Prostate gland (tissue), 2 donors: ENCODE data around the gene MAP3K4. TPM values are rescaled to one million over a fixed set of nuclear protein-coding genes. Genes with fewer than 3 reads are reported as not detected.

ENCODE experiments used
- DNase-seq: peaks from one replicate; pipeline ENCODE4 v3.0.0-alpha.2; 2019; ENCODE audit warnings: low spot score
- H3K27ac ChIP-seq, 2 donors: fragments of 200-600 bp; sonication (generic); 2 replicates each; pipeline ENCODE4 v1.5.1; 2017 to 2019
- H3K27me3 ChIP-seq: fragments of 200-600 bp; sonication (generic); replicated peaks from 2 replicates; pipeline ENCODE4 v1.5.1; 2019; ENCODE audit not compliant: insufficient read depth
- H3K36me3 ChIP-seq, 2 donors: fragments of 200-600 bp; sonication (generic); 1 replicate in 1 of 2; 2 replicates in 1 of 2; pipeline versions ENCODE4 v1.5.1 to v1.8.1; 2017 to 2019
- H3K4me1 ChIP-seq: fragments of 200-600 bp; sonication (generic); replicated peaks from 2 replicates; pipeline ENCODE4 v1.5.1; 2019
- H3K4me3 ChIP-seq, 2 donors: fragments of 200-600 bp; sonication (generic); 2 replicates each; pipeline ENCODE4 v1.5.1; 2017 to 2019
- H3K9me3 ChIP-seq: fragments of 200-600 bp; sonication (generic); 2 replicates; pipeline ENCODE4 v1.5.1; 2017
- POLR2A ChIP-seq: fragments of 450-650 bp; IDR thresholded peaks from one replicate; pipeline ENCODE4 v1.6.1; 2016; ENCODE audit warnings: antibody characterized with exemption, mild to moderate bottlenecking
- POLR2AphosphoS5 ChIP-seq: sonication (generic); formaldehyde crosslinking; IDR thresholded peaks from one replicate; pipeline ENCODE4 v1.6.1; 2017; ENCODE audit warnings: antibody characterized with exemption
- WGBS: methylation state at CpG from one replicate; pipeline ENCODE4 v1.1.5; 2018; 5-methylcytosine and 5-hydroxymethylcytosine counted together
- intact Hi-C: fragments of 100-400 bp; cut with DNase I; formaldehyde crosslinking; loops from one replicate; pipeline ENCODE4 v1.14.2; 2022
- total RNA-seq, 2 donors: library from RNA; depleted of rRNA; stranded (reverse); fragments of >200 nt; gene quantifications; one replicate each; pipeline ENCODE4 v1.1.0, GENCODE V29; 2016
- TF ChIP-seq, protein P1 (sequence below), 4 experiments: fragments of 200-600 bp in 2 of 4; fragments of 450-650 bp in 2 of 4; sonication (generic) in 2 of 4; IDR thresholded peaks; 1 replicate in 3 of 4; 2 replicates in 1 of 4; pipeline ENCODE4 v1.5.1; 2016 to 2019; ENCODE audit warnings: antibody characterized with exemption in 4 of 4, mild to moderate bottlenecking in 2 of 4, moderate library complexity in 2 of 4

Gene MAP3K4
- total RNA-seq, 2 donors from 2014 or later = 26.2 to 59.2 TPM

- TF ChIP-seq, protein P1, sequence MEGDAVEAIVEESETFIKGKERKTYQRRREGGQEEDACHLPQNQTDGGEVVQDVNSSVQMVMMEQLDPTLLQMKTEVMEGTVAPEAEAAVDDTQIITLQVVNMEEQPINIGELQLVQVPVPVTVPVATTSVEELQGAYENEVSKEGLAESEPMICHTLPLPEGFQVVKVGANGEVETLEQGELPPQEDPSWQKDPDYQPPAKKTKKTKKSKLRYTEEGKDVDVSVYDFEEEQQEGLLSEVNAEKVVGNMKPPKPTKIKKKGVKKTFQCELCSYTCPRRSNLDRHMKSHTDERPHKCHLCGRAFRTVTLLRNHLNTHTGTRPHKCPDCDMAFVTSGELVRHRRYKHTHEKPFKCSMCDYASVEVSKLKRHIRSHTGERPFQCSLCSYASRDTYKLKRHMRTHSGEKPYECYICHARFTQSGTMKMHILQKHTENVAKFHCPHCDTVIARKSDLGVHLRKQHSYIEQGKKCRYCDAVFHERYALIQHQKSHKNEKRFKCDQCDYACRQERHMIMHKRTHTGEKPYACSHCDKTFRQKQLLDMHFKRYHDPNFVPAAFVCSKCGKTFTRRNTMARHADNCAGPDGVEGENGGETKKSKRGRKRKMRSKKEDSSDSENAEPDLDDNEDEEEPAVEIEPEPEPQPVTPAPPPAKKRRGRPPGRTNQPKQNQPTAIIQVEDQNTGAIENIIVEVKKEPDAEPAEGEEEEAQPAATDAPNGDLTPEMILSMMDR (IDR thresholded peaks at IDR 0.05) = no peak
- no peak for TF ChIP-seq POLR2A
- TF ChIP-seq POLR2AphosphoS5 = no peak
- H3K27ac ChIP-seq = no peak overlapping the region
- DNase-seq = no peak
These were observed 74.9 kb downstream of the MAP3K4 start for GRCh38 chr6:161066511-161066910.

DNA sequence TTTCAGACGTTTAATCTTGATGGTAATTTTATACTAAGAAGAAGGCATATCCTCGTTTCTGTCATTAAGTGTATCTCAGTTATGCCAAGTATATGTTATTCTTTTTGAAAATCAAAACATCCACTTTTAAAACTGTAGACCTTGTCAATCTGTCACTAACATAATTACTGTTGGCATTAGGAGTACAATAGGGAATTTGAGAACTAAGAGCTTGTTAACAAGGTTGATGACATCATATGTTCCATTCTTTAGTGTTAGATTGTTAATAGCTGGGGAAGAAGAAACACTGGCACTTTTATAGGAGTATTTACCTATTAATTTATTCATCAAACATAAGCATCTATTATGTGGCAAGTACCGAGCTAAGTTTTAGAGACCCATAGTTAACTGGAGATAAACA lies 76.2 kb downstream of the MAP3K4 start:
- H3K36me3 ChIP-seq = no peaks in the 10 kb centered on the region
- WGBS = 14% methylated on average over 3 of the region's 3 CpGs
- intact Hi-C loops = no loop called here

More at GRCh38 chr6:161066511-161066910, 74.9 kb downstream of the MAP3K4 start:
- no peak overlapping the region for H3K4me3 ChIP-seq
- no peaks in the 10 kb centered on the region for H3K36me3 ChIP-seq
- H3K4me1 ChIP-seq = no peaks in the 10 kb centered on the region
- H3K9me3 ChIP-seq = no peaks in the 10 kb centered on the region
- no peaks in the 10 kb centered on the region for H3K27me3 ChIP-seq
- intact Hi-C loops = no loop called here
- WGBS = 41% methylated on average over 3 of the region's 3 CpGs

GRCh38 chr6:161068321-161068741 lies 76.8 kb downstream of the MAP3K4 start:
- H3K9me3 ChIP-seq = no peaks in the 10 kb centered on the region
- no peaks in the 10 kb centered on the region for H3K27me3 ChIP-seq
- no peak for TF ChIP-seq POLR2A
- TF ChIP-seq POLR2AphosphoS5 = no peak
- TF ChIP-seq, protein P1 (IDR thresholded peaks at IDR 0.05) = no peak
- WGBS = 40% methylated on average over 3 of the region's 3 CpGs
- no peaks in the 10 kb centered on the region for H3K36me3 ChIP-seq
- no peak overlapping the region for H3K4me3 ChIP-seq
- intact Hi-C loops = no loop called here
- no peak overlapping the region for H3K27ac ChIP-seq
- DNase-seq = no peak
- no peaks in the 10 kb centered on the region for H3K4me1 ChIP-seq

More for the DNA sequence above, 76.2 kb downstream of the MAP3K4 start:
- Histone ChIP-seq H3K4me1 (no peaks in the 10 kb centered on the region), H3K4me3 (no peak overlapping the region), H3K9me3 (no peaks in the 10 kb centered on the region), H3K27me3 (no peaks in the 10 kb centered on the region), H3K27ac (no peak overlapping the region)
- DNase-seq = no peak
- TF ChIP-seq, protein P1 (IDR thresholded peaks at IDR 0.05) = no peak
- TF ChIP-seq POLR2AphosphoS5 = no peak
- no peak for TF ChIP-seq POLR2A

DNA sequence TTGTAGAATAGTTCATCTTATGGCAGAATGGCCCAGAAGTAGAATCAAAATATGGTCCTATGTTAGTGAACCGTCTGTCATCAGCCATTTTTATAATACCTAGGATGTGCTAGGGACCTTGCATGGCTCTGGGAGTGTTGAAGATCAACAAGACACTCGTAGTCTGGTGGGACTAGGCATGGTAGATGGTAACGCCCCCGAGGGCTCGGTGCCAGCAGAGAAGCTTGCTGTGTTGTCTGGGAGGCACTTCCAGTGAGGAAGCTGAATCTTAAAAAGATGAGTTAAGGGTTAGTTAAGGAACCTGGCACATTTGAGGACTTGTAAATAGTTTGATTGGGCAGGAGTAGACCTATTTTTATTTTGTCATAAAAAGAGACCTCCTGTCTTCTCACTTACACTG lies 82.4 kb downstream of the MAP3K4 start:
- DNase-seq = no peak
- H3K27ac ChIP-seq = no peak overlapping the region
- no peaks in the 10 kb centered on the region for H3K9me3 ChIP-seq
- intact Hi-C loops = no loop called here
- H3K27me3 ChIP-seq = no peaks in the 10 kb centered on the region
- WGBS = 51% methylated on average over 5 of the region's 5 CpGs
- no peaks in the 10 kb centered on the region for H3K36me3 ChIP-seq
- no peak overlapping the region for H3K4me3 ChIP-seq
- TF ChIP-seq, protein P1 (IDR thresholded peaks at IDR 0.05) = no peak
- TF ChIP-seq POLR2A (no peak), POLR2AphosphoS5 (no peak)
- no peaks in the 10 kb centered on the region for H3K4me1 ChIP-seq

GRCh38 chr6:161074496-161075121 lies 83.0 kb downstream of the MAP3K4 start:
- 74% methylated on average over 5 of the region's 5 CpGs for WGBS
- no peak for TF ChIP-seq POLR2AphosphoS5
- no peak for TF ChIP-seq POLR2A
- TF ChIP-seq, protein P1 (IDR thresholded peaks at IDR 0.05) = no peak
- Histone ChIP-seq H3K4me1 (no peaks in the 10 kb centered on the region), H3K36me3 (no peaks in the 10 kb centered on the region), H3K4me3 (no peak overlapping the region), H3K27ac (no peak overlapping the region), H3K27me3 (no peaks in the 10 kb centered on the region), H3K9me3 (no peaks in the 10 kb centered on the region)
- intact Hi-C loops = no loop called here
- no peak for DNase-seq
